ENCODE data around the gene TMEM151A. TPM values are rescaled to one million over a fixed set of nuclear protein-coding genes. Genes with fewer than 3 reads are reported as not detected.

TMEM151A gene
- total RNA-seq, 8 experiments from 2014 or later, result 0.63 to 8.3 (median 3.7) TPM; not detected in 1

GRCh38 chr11:66326261-66327111 is 34.8 kb downstream of the TMEM151A start:
- in situ Hi-C loops (cut with MboI; ENCODE audit: low pct_unique_long_range_greater_than_20kb in 2 of 9, low sequenced_read_pairs in 9 of 9, unreplicated experiment in 9 of 9), result loop anchor here in 1 of 9 experiments (25.0 kb wide), 1 partner anchor 114 kb away; no protein-coding TSS in a partner anchor
- H3K4me3 ChIP-seq, result no peak overlapping the region
- H3K4me1 ChIP-seq (replicated peaks in 1 of 2), result peaks cover 38 to 41% of the 10 kb centered on the region in 2 donors
- ATAC-seq (replicated peaks in 6 of 8), result peak; percentile 2 to 66 (median 55)
- 0 to 60% (median 23%) methylated on average over 1 to 3 of the region's 21 CpGs; no CpG with 5 or more reads in 7 of the 10 experiments for WGBS, 10 experiments
- H3K27ac ChIP-seq, result peak overlapping the region in 1 of 2 donors; percentile 74

DNA sequence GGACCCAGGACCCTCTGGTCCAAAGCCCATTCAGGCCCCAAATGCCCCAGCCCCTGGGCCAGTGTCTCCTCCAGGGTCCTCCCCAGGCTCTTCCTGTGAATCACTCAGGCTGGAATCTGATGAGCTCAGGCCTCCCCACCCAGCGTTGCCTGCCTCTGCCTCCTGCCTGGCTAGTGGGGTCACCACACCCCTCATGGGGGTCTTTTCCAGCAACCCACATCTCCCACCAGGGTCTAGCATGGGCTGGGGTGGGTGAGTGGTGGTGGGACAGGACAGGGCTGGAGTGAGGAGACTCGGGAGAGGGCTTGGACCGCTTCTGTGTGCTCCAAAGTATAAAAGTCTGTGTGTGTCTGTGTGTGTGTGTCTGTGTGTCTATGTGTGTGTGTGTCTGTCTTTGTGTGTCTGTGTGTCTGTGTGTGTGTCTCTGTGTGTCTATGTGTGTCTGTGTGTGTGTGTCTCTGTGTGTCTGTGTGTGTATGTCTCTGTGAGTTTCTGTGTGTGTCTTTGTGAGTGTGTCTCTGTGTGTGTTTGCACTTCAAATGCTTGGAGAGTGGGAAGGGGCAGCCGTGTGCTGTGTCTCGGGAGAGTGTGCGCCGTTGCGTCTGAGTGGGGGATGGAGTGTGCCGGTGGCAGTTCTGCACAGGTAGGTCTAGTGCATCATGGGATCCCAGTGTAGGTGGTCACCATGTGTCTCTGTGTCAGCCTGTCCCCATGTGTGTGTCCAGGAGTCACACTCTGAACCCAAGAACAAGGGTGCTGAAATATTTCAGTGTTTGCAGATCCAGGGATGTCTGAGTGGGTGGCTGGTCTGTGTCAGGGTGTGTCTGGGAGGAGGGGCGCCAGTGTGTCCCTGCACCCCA is 35.7 kb downstream of the TMEM151A start:
- Histone ChIP-seq H3K4me1 (replicated peaks in 1 of 2) (peaks cover 38 to 41% of the 10 kb centered on the region in 2 donors), H3K27ac (peak overlapping the region in 1 of 2 donors; percentile 74), H3K4me3 (no peak overlapping the region)
- peak; percentile 2 to 46 (median 10) for ATAC-seq (replicated peaks in 6 of 8)
- in situ Hi-C loops (cut with MboI; ENCODE audit: low pct_unique_long_range_greater_than_20kb in 2 of 9, low sequenced_read_pairs in 9 of 9, unreplicated experiment in 9 of 9), result loop anchor here in 1 of 9 experiments (25.0 kb wide), 1 partner anchor 115 kb away; no protein-coding TSS in a partner anchor
- WGBS, 10 experiments, result 0 to 100% (median 52%) methylated on average over 1 to 7 of the region's 10 CpGs; no CpG with 5 or more reads in 6 of the 10 experiments

- H3K4me1 ChIP-seq (replicated peaks in 1 of 2), result peaks cover 38 to 41% of the 10 kb centered on the region in 2 donors
- 83% methylated on average over 3 of the region's 3 CpGs; no CpG with 5 or more reads in 9 of the 10 experiments for WGBS, 10 experiments
- in situ Hi-C loops (cut with MboI; ENCODE audit: low pct_unique_long_range_greater_than_20kb in 2 of 9, low sequenced_read_pairs in 9 of 9, unreplicated experiment in 9 of 9), result loop anchor here in 1 of 9 experiments (25.0 kb wide), 1 partner anchor 116 kb away; no protein-coding TSS in a partner anchor
- H3K4me3 ChIP-seq, result no peak overlapping the region
- no peak overlapping the region for H3K27ac ChIP-seq
- peak in 5 of 8 experiments; percentile 0 to 43 (median 30) for ATAC-seq (replicated peaks in 6 of 8)
Observed at GRCh38 chr11:66328031-66328301, 36.3 kb downstream of the TMEM151A start.

- Histone ChIP-seq H3K4me3 (peak overlapping the region in 1 of 5 donors; percentile 6), H3K4me1 (replicated peaks in 1 of 2) (peaks cover 38 to 41% of the 10 kb centered on the region in 2 donors), H3K27ac (no peak overlapping the region)
- WGBS, 10 experiments, result 0 to 92% (median 13%) methylated on average over 1 to 8 of the region's 19 CpGs; no CpG with 5 or more reads in 3 of the 10 experiments
- in situ Hi-C loops (cut with MboI; ENCODE audit: low pct_unique_long_range_greater_than_20kb in 2 of 9, low sequenced_read_pairs in 9 of 9, unreplicated experiment in 9 of 9), result loop anchor here in 1 of 9 experiments (25.0 kb wide), 1 partner anchor 116 kb away; no protein-coding TSS in a partner anchor
- ATAC-seq (replicated peaks in 6 of 8), result peak; percentile 39 to 95 (median 76)
Observed at GRCh38 chr11:66328302-66329144, 36.8 kb downstream of the TMEM151A start.

GRCh38 chr11:66329165-66329673 is 37.5 kb downstream of the TMEM151A start:
- 58 to 100% (median 91%) methylated on average over 1 to 2 of the region's 3 CpGs; no CpG with 5 or more reads in 4 of the 10 experiments for WGBS, 10 experiments
- in situ Hi-C loops (cut with MboI; ENCODE audit: low pct_unique_long_range_greater_than_20kb in 2 of 9, low sequenced_read_pairs in 9 of 9, unreplicated experiment in 9 of 9), result loop anchor here in 1 of 9 experiments (25.0 kb wide), 1 partner anchor 117 kb away; no protein-coding TSS in a partner anchor
- Histone ChIP-seq H3K4me3 (no peak overlapping the region), H3K4me1 (replicated peaks in 1 of 2) (peaks cover 38 to 41% of the 10 kb centered on the region in 2 donors), H3K27ac (no peak overlapping the region)
- ATAC-seq (replicated peaks in 6 of 8), result no peak

GRCh38 chr11:66330931-66331330 is 39.2 kb downstream of the TMEM151A start:
- H3K4me3 ChIP-seq, result no peak overlapping the region
- H3K27ac ChIP-seq, result no peak overlapping the region
- in situ Hi-C loops (cut with MboI; ENCODE audit: low pct_unique_long_range_greater_than_20kb in 2 of 9, low sequenced_read_pairs in 9 of 9, unreplicated experiment in 9 of 9), result loop anchor here in 1 of 9 experiments (25.0 kb wide), 1 partner anchor 119 kb away; no protein-coding TSS in a partner anchor
- 20 to 100% methylated on average over 1 of the region's 10 CpGs; no CpG with 5 or more reads in 8 of the 10 experiments for WGBS, 10 experiments
- ATAC-seq (replicated peaks in 6 of 8), result no peak
- H3K4me1 ChIP-seq (replicated peaks in 1 of 2), result peaks cover 32 to 36% of the 10 kb centered on the region in 2 donors

GRCh38 chr11:66331542-66332370 is 40.1 kb downstream of the TMEM151A start:
- 56 to 87% (median 85%) methylated on average over 2 to 5 of the region's 12 CpGs; no CpG with 5 or more reads in 7 of the 10 experiments for WGBS, 10 experiments
- no peak for ATAC-seq (replicated peaks in 6 of 8)
- in situ Hi-C loops (cut with MboI; ENCODE audit: low pct_unique_long_range_greater_than_20kb in 2 of 9, low sequenced_read_pairs in 9 of 9, unreplicated experiment in 9 of 9), result loop anchor here in 1 of 9 experiments (25.0 kb wide), 1 partner anchor 119 kb away; no protein-coding TSS in a partner anchor
- no peak overlapping the region for H3K27ac ChIP-seq
- peaks cover 32 to 36% of the 10 kb centered on the region in 2 donors for H3K4me1 ChIP-seq (replicated peaks in 1 of 2)
- H3K4me3 ChIP-seq, result no peak overlapping the region

- WGBS, 10 experiments, result 50 to 100% (median 70%) methylated on average over 1 to 8 of the region's 18 CpGs; no CpG with 5 or more reads in 3 of the 10 experiments
- Histone ChIP-seq H3K4me3 (no peak overlapping the region), H3K27ac (no peak overlapping the region), H3K4me1 (replicated peaks in 1 of 2) (peaks cover 31 to 36% of the 10 kb centered on the region in 2 donors)
- ATAC-seq (replicated peaks in 6 of 8), result no peak
- in situ Hi-C loops (cut with MboI; ENCODE audit: low pct_unique_long_range_greater_than_20kb in 2 of 9, low sequenced_read_pairs in 9 of 9, unreplicated experiment in 9 of 9), result loop anchor here in 1 of 9 experiments (25.0 kb wide), 1 partner anchor 120 kb away; no protein-coding TSS in a partner anchor
Observed at GRCh38 chr11:66332371-66333219, 40.9 kb downstream of the TMEM151A start.

GRCh38 chr11:66333220-66333877 is 41.7 kb downstream of the TMEM151A start:
- Histone ChIP-seq H3K4me3 (no peak overlapping the region), H3K4me1 (replicated peaks in 1 of 2) (peaks cover 24 to 31% of the 10 kb centered on the region in 2 donors), H3K27ac (no peak overlapping the region)
- WGBS, 10 experiments, result 68 to 100% (median 90%) methylated on average over 1 to 6 of the region's 19 CpGs; no CpG with 5 or more reads in 5 of the 10 experiments
- in situ Hi-C loops (cut with MboI; ENCODE audit: low pct_unique_long_range_greater_than_20kb in 2 of 9, low sequenced_read_pairs in 9 of 9, unreplicated experiment in 9 of 9), result loop anchor here in 1 of 9 experiments (25.0 kb wide), 1 partner anchor 121 kb away; no protein-coding TSS in a partner anchor
- ATAC-seq (replicated peaks in 6 of 8), result no peak

Measured in motor neuron (in vitro differentiated cells).